ENCODE measurements around the gene IL6ST.

IL6ST gene

DNA sequence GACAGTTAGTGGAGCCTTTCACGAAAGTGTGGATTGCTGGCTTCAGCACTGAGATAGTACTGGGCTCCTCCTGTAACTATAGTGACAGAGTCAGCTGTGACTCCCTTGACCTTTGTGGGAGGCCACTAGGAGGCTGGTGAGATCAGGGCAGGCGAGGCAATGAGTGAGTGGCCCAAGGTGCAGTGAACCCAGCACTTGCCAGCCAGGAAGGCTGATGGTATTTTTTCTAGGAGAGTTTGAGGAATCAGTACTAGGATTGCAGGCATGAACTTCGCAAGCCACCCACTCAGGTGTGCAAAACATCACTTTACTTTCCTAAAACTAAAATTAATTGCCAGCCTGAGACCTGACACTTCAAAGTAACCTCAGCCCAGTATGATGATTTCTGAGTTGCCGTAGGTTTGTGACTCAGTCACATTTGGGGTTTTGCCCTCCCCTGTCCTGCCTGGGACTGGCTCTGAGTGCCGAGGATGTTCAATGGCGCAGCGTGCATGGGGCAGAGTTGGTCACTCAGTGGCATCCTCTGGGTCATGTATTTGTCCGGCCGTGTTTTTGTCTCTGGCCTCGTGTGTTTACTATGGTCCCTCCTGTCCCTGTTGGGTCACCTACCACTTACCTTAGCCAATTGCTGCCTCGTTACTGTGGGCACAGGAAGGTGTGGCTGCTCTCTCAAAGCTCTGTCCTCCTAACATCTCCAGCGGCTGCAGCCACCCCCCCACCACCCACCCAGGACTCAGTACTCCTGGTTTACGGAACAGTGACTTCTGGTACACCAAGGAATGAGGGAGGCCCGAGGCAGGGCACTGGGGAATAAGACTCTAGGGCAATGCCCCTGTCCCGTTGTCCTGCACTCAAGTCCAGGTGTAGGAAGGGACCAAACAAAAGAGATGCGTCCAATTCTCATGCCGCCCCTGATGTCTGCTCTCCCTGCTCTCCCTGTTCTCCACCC, 76.4 kb downstream of the IL6ST start:
- DNase-seq (ENCODE audit: low read depth): no peak

DNA sequence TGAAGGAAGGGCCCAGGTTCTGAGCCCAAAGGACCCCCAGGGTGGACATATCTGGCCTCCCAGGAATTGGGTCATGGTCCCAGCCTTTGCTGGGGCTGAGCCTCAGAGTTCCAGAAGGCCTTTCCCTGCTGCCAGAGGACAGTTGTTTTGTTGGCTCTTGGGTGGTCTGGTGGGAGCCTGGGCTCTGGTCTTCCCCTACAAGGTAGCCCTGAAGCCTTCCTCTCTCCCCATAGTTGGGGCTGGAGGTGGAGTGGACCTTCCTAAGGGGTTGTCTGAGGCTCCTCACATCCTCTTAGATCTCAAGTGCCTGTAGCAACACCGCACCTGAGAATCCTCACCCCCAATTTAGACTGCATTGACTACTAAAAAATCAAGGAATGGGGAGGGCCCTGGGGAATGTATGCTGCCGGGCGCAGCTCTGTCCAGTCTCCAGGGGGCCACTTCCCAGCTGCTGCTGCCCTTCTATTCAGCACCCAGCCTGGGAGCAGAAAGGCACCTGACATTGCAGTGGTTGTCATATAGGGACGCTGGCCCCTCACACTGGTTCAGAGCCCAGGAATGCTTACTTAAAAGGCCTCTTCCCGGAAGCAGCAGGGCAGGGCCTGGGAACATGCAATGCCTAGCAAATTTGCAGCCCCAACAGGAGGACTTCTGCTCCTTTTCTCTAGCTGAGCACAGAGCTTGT, 77.2 kb downstream of the IL6ST start:
- DNase-seq (ENCODE audit: low read depth): no peak

DNA sequence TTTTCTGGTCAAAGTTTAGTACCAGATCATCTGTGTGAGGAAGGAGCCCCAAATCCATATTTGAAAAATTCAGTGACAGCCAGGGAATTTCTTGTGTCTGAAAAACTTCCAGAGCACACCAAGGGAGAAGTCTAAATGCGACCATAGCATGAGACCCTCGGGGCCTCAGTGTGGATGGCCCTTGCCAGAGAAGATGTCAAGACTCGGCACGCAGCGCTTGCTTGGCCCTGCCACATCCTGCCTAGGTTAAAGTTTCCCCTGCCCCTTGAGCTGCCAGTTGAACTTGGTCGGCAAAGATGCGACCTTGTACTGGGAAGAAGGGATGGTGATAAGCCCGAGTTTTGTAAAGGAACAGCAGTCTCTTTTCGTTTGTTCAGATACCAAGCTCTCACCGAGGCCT, 77.8 kb downstream of the IL6ST start:
- no peak for DNase-seq (ENCODE audit: low read depth)

DNA sequence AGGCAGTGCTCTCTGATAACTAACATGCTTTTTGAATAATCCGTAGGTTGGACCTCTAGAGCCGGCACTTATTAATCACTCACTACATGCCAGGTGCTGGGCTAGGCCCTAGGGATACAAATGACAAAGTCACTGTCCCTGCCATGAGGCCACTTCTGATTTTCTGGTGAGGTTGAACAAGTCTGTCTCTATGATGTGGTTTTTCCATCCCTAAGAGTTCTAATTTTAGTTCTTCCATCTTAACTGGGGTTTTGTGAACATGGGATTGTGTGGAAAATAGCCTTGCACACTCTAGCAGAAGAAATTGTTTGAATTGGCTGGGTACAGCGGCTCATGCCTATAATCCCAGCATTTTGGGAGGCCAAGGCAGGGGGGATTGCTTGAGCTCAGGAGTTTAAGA, 79.0 kb downstream of the IL6ST start:
- DNase-seq (ENCODE audit: low read depth): no peak

DNA sequence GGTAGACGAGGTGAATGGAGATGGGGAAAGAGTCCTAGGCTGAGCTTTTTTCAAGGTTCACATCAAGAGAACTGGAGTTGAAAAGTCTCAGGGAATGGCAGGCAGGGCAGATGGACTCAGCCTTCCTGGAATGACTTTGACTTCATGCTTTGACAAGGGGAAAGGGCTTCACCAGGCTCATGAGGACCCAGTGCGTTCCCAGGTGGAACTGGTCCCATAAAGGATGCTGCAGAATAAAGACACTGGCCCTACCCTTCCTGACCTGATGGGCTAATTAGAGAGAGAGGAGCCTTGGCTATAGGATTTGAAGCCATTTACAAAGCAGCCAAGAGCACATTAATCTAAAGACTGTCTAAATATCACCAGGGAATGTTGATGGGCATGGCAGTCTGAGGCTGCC, 79.8 kb downstream of the IL6ST start:
- DNase-seq (ENCODE audit: low read depth): no peak

DNA sequence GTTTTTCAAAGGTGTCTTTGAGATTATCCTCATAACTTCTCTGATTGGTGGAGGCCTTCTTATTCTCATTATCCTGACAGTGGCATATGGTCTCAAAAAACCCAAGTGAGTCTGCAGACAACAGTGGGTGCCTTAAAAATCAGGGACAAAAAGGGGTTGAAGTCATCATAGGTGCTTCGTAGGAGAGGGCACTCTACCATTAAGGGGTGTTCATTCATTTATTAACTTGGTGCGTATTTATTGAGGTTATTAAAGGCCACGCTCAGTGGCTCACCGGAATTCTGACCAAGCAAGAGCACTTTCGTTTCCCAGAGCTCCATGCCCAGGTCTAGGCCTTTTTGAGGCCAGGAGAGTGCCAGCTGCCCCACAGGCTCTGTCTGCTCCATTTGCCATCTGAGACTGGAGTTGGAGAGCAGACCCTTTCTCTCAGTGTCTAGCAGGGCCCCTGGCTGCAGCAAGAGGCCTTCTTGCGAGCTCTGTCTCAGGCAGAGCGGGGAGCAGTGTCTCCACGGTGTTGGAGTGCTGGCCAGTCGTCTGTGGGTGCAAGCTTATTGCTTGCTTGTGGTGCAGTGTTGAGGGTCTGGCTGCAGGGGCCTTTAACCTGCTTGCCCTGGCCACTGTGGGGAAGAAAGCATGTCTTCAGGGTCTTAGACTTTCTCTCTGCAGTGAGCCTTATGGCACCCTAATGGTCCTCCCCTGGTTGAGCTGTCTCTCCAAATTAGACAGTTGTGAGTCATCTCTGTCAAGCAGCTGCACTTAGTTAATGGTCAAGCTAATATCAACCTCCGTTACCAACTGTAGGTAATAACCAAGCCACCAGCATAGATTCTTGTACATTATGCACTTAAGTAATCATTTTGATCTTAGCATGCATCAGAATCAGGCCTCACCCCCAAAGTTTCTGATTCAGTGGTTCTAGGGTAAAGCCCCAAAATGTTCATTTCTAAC, 81.0 kb downstream of the IL6ST start:
- DNase-seq (ENCODE audit: low read depth): no peak

DNA sequence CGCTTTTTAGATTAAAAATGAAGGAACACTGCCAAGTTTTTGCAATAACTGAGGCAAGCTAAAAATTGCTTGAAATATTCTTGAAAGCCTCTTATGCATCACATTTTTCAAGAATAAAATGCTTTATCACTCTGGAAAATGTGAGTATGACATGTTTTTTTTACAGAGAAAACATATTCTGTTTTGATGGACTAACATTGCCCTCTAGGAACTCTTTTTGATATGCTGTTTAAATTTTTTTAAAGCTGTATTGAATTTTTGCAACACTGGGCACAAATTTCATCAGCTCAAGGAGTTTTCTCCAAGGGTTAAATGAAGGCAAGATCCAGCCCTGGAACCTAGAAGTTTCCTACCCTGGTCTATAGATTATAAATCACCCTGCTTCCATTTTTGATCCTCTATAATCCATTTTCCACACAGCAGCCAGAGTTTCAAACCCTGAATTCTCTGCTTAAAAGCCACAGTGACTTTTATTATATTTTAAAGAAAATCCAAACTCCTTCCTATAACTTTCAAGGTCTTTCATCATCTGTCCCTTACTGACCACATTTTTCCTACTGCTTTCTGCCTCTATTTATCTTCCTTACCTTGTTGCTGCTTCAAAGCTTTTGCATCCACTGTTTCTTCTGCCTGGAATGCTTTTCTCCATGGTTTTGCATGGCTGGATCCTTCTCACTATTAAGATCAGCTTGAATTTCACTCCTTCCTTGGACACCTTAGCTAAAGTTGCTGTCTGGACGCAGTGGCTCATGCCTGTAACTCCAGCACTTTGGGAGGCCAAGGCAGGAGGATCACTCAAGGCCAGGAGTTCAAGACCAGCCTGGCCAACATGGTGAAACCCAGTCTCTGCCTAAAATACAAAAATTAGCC, 82.7 kb downstream of the IL6ST start:
- DNase-seq (ENCODE audit: low read depth): no peak

DNA sequence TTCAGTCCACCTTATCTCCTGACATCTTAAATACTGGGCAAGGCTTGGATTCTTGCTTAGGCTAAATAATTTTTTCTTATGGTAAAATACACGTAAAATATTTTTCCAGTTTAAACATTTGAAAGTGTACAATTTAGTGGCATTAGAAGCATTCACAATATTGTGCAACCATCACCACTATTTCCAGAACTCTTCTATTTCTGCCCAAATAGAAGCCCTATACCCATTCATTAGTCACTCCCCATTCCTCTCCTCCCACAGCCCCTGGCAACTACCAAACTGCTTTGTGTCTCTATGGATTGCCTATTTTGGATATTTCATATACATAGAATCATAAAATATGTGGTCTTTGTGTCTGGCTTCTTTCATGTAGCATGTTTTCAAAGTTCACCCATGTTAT, 86.0 kb downstream of the IL6ST start:
- no peak for DNase-seq (ENCODE audit: low read depth)

DNA sequence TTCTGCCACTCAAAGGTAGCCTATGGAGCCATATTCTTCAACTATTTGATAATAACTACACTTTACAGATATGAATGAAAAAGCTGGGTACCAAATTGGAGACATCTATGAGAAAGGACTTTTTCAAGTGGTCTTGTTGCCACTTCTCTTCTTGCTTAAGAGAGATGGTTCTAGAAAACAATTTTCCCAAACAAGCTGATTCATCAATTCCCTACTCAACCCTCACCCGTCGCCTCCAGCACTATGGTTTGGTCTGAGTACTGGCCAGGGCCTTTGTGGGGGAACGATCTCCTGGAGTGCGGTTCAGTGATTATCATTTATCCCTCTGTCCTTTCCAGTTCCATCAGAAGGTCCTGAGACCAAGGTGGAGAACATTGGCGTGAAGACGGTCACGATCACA, 86.8 kb downstream of the IL6ST start:
- DNase-seq (ENCODE audit: low read depth): no peak

DNA sequence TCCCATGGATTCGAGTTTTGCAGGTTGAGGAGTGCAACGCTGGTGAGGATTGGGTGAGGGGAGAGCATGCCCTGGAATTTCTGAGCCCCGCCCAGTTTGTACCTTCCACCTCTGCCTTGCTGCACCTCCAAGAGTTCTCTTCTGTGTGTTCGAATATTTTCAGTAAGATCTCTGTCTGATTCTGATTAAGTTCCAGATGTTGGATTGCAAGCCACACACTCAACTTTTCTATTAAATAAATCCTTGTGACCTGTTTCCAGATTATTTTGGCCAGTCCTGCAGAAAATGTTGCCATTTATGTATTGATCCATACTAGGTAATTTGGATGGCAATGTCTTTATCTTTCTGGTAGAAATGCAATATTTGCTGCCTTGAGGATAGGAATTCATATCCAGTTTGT, 89.5 kb downstream of the IL6ST start:
- no peak for DNase-seq (ENCODE audit: low read depth)

DNA sequence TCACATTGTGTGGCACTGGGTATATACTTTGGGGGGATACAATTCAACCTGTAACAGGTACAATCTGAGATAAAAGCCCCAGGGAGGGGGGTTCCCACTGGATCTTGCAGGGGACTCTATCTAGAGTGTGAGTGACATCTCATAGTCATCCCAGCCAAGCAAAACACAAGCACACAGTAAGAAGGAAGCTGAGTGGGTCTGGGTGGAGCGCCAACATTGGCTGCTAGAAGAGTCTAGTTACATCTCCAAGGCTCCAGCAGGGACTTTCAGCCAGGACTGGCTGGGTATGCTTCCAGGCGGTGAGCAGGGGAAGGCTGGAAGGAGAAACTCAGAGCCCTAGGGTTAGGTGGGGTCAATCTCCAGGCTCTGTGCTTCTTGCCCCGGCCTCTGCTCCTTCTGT, 90.6 kb downstream of the IL6ST start:
- no peak for DNase-seq (ENCODE audit: low read depth)

DNA sequence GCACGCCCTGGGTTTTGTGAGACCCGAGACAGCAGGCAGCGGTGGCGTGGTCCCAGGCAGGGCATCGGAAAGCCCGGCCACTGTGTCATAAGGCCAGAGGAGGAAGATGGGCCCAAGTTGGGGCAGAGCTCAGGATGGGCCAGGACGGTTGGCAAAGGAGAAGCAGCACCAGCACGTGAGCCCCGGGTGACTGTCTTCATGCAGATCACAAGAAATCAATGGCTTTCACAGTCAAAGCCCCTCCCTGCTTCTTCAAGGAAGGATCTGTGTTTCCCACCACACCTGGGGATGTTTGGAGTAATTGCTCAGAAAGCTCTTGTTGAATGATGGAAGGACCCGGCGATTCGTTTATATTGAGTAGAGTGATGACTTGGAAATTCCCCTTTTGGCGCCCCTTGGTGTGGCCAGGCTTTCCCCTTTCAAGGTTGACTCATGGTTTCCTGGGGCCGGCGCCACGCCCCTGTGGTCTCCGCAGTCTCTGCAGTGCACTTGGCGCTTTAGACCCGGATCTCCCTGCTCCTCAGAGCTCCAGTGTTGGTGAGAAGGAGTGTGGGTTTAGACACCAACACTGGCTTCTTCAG, 91.6 kb downstream of the IL6ST start:
- peak; percentile 50 for DNase-seq (ENCODE audit: low read depth)

DNA sequence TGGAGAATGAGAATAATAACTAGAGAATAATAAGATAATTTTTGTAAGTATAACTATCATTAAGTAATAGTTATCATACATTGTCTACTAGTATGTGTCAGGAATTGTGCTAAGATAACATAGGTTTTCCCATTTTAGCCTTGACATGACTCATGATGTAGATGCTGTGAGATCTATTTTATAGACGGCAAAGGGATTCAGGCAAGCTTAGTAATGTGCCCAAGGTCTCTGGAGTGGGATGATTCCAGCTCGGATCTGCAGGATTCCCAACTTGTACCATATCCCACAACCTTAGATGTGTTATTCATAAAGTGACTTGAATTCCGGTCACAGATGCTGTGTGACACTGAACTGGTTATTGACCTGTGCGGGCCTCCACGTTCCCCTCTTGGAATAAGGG, 92.1 kb downstream of the IL6ST start:
- DNase-seq (ENCODE audit: low read depth): no peak

DNA sequence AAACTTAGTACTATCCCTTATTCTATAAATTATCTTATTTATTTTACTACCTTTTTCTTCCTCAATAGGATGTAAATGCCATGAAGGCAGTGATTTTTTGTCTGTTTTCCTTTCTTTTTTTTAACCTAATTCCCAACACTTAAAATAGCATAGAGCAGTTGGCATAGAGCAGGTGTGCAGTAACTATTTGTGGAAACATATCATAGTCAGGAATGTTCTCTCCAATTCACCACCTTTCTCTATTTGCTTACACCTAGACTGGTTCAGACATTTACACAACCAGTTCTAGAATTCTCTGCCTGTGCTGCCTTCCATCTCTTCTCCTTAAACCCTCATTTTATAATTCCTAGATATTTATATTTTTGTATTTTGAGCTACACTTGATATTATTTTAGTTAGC, 94.0 kb downstream of the IL6ST start:
- no peak for DNase-seq (ENCODE audit: low read depth)

DNA sequence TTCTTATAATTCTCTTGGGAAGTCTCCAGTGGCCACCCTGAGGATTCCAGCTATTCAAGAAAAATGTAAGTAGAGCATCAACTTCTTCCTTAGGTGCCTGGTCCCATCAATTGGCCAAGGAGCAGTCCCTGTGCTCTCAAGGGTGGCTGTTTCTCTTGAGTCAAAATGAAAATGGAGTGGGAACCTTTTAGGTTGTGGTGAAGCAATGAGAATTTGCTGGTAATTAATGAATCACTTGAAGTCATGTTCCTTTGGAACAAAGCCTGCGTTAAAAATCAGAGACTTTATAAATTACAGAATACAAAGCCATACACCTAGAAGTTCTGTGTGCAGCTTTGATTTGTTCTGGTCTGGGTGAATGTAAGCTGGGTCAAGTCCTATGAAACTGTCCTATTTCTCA, 94.7 kb downstream of the IL6ST start:
- DNase-seq (ENCODE audit: low read depth): no peak

DNA sequence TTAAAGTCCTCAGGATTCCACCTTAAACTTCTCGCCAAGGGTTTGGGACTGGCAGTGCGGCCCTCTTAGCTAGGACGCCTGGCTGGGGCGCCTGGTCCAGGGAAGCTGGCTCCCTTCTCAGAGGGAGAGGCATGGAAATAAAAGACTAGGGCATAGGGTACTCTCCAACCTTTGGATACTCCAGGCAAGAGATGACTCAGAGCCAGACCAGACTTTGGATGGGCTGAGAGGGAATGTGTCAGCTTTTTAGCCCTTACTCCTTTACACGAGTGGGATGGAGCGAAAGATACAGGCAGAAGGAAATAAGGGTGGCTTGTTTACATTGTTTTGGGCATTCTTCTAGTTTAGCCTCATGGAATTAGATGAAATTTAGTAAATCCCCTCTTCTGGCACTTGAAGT, 95.4 kb downstream of the IL6ST start:
- DNase-seq (ENCODE audit: low read depth): no peak

DNA sequence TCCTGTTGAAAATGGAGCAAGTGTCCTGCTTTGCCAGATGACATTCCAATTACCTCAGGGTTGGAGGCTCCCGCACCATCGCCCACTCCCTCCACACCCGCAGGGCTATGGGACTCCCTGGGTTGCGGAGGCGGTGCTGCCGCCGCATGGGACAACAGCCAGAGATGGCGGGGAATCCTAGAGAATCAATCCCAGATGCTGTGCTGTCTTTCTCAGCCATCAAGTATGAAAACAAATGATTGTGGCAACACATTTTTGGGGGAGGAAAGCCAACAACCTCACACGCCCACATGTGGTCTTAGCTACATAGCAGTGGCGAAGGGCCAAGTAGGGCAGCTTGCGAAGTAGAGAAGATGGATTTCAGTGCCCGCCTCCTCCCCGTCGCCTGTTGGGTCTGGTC, 96.9 kb downstream of the IL6ST start:
- no peak for DNase-seq (ENCODE audit: low read depth)

DNA sequence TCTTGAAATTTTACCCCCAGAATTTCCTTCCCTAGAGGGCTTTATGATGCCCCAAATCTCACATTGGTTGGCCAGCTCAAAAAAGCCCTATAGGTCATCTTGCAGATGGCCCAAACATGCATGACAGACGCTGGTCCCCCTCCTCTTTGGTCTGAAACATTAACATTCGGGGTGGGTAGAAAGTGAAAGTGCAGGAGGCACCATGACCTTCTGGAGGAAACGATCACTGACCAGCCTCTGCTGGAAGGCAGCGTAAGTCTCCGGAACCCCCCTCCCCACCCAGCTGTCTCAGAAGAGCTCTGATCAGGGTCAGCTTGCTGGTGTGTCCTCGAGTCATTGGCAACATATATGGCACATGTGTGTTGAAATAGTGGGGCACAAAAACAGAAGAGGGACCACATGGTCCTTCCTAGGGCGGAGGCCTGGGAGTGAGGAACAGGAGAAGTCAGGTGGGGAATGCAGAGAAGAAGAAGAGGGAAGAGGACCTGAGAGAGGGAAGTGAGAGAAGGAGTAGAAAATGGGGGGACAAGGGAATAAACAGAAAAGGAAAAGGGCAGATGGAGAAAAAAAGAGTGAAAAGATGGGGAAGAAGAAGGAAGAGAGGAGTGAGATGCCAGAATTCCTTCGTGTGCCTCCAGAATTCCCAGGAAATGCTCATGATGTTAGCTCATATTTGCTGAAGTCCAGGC, 97.4 kb downstream of the IL6ST start:
- no peak for DNase-seq (ENCODE audit: low read depth)

DNA sequence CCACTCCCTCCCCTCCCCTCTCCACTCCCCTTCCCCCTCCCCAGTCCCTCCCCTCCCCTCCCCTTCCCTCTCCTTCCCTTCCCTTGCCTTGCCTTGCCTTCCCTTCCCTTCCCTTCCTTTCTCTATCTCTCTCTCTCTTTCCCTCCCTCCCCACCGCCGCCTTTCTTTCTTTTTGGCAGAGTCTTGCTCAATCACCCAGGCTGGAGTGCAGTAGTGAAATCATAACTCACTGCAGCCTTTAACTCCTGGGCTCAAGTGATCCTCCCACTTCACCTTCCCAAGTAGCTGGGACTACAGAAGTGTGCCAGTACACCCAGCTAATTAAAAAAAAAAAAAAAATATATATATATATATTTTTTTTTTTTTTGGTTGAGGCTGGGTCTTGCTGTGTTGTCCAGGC, 98.1 kb downstream of the IL6ST start:
- no peak for DNase-seq (ENCODE audit: low read depth)

DNA sequence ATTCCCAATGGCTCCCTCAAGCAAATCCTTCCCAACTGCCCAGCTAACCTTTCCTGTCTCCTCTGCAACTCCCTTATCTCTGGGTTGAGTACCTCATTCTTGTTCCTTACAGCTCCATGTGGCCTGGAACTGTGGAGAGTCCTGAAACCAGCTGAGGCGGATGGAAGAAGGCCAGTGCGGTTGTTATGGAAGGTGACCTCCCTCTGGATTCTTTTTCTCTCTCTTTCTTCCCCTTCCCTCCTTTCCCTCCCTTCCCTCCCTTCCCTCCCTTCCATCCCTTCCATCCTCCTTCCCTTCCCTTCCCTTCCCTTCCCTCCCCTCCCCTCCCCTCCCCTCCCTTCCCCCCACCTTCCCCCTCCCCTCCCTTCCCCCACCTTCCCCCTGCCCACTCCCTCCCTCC, 98.5 kb downstream of the IL6ST start:
- DNase-seq (ENCODE audit: low read depth): no peak

DNA sequence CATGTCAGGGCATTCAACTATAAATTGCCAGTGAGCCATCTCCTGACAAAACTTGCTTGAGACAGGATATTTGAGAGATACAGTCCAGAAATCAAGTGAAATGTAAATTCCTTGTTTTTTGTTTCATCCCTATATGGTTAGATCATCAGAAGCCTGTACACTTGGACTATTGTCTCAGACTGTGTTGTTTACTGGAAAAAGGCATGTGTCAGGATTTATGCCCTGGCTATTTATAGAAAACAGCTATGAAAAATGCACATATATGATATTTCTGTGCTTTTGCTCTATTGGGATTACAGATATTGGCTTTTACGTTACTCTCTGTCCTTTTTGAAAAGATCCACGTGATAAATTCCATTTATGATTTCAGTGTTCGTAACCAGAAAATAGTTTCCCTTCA, 99.4 kb downstream of the IL6ST start:
- no peak for DNase-seq (ENCODE audit: low read depth)
